Astrocyte of the cerebellum (primary cell): Measurements from ENCODE around the gene TIMM17A.

Source experiments
- DNase-seq: peaks from one replicate; pipeline ENCODE4 v3.0.0-alpha.2; 2011; ENCODE audit warnings: low read depth
- H3K4me3 ChIP-seq: 2 replicates; pipeline ENCODE4 v1.5.1; 2011; ENCODE audit warnings: mild to moderate bottlenecking, low read depth, low read length, moderate library complexity
- CTCF ChIP-seq: IDR thresholded peaks from 2 replicates; pipeline ENCODE4 v1.5.1; 2012; ENCODE audit warnings: low read length, low read depth, moderate library complexity, mild to moderate bottlenecking; ENCODE audit errors: missing control alignments
- in situ Hi-C: cut with HindIII; loops from 2 replicates; pipeline ENCODE4 v1.10.0; 2017; ENCODE audit warnings: low sequenced_read_pairs

Gene TIMM17A

GRCh38 chr1:201989354-201990128 is 34.2 kb downstream of the TIMM17A start:
- in situ Hi-C loops, result no loop called here
- no peak overlapping the region for H3K4me3 ChIP-seq

DNA sequence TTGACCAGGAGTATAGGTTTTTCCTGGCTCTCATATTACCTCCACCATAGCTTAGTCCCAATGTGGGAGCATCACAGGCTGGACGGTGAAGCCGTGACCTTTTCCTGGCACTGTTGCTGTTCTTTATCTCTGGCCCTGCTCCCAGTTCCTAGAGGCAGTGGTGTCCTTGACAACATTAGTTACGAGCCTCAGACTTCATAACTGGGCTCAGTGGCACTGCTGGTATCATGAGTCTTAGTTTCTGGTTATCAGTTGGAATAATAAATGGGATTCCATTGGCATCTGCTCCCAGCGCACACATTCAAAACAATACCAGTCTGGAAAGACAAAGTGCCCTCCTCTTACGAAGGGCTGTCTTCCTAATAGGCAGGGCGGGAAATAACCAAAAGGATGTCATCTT is 35.1 kb downstream of the TIMM17A start:
- in situ Hi-C loops, result no loop called here
- no peak for TF ChIP-seq CTCF
- no peak for DNase-seq
- H3K4me3 ChIP-seq, result no peak overlapping the region

More at GRCh38 chr1:201989354-201990128, 34.2 kb downstream of the TIMM17A start:
- TF ChIP-seq CTCF, result no peak
- no peak for DNase-seq

DNA sequence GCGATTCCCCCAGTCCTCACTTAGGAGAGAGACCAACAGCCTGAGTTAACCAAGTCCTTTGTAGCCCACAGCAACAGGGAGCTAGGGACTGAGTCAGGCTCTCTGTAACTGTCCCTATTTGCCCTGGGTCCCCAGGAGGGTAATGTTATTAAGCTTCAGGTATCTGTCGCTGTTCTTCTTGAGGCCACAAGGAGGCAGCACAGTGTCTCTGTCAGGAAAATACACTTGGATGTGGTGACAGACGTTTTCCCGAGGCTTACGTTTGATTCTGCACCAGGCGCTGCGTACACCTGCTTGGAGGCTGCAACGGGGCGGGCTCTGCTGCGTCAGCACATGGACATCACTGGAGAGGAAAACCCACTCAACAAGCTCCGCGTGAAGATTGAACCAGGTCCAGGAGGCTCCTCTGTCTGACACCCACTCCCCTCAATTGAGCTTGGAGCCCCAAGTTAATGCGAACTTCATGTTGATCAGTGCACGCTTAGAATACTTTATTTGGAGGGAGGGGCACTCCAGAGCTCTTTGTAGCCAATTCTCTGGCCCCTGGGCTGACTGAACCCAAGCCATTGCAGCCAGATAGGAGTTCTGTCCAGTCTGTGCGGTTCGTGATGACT is 44.4 kb downstream of the TIMM17A start:
- in situ Hi-C loops, result loop anchor here (5.0 to 10.0 kb wide), 2 partner anchors 87 to 105 kb away; no protein-coding TSS in a partner anchor
- peak; percentile 76 for TF ChIP-seq CTCF
- no peak overlapping the region for H3K4me3 ChIP-seq
- peak; percentile 15 for DNase-seq

DNA sequence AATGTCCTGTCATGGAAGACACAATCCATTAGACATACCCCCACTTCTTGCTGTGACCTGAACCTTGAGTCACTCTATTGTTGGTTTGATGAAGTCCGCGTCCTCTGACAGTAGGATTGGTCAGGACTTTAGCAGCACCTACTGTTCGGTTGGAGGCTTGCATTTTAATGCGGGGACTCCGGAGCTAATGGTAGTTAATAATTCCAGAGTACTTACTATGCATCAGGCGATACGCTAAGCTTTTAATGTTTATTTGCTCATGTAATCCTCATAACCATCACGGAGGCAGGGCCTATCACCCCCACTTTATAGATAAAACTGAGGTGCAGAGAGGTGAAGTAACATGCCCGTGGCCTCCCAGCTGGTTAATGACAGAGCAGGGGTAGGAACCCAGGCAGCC is 47.2 kb downstream of the TIMM17A start:
- in situ Hi-C loops, result loop anchor here (10.0 kb wide), 1 partner anchor 102 kb away; no protein-coding TSS in a partner anchor
- DNase-seq, result no peak
- no peak overlapping the region for H3K4me3 ChIP-seq
- TF ChIP-seq CTCF, result no peak

- H3K4me3 ChIP-seq, result no peak overlapping the region
- no peak for DNase-seq
- no peak for TF ChIP-seq CTCF
- in situ Hi-C loops, result loop anchor here (10.0 kb wide), 1 partner anchor 100 kb away; no protein-coding TSS in a partner anchor
Measured at GRCh38 chr1:202004711-202005110, 49.4 kb downstream of the TIMM17A start.

- no peak for DNase-seq
Measured at GRCh38 chr1:202005958-202006357, 50.7 kb downstream of the TIMM17A start.

More at GRCh38 chr1:202005958-202006357, 50.7 kb downstream of the TIMM17A start:
- peak; percentile 49 for TF ChIP-seq CTCF
- H3K4me3 ChIP-seq, result no peak overlapping the region
- in situ Hi-C loops, result loop anchor here (10.0 kb wide), 1 partner anchor 99 kb away; no protein-coding TSS in a partner anchor
